GM12874 (cell line): ENCODE data around the gene RPRD1A.

Experiments used
- TF ChIP-seq, protein P1 (sequence below): IDR thresholded peaks from 2 replicates; pipeline ENCODE4 v1.5.1; 2011; ENCODE audit warnings: low read depth, mild to moderate bottlenecking, control low read depth, low read length, moderate library complexity; ENCODE audit not compliant: insufficient read depth

Gene RPRD1A

GRCh38 chr18:36107477-36107876, 40.1 kb upstream of the RPRD1A start:
- TF ChIP-seq, protein P1, sequence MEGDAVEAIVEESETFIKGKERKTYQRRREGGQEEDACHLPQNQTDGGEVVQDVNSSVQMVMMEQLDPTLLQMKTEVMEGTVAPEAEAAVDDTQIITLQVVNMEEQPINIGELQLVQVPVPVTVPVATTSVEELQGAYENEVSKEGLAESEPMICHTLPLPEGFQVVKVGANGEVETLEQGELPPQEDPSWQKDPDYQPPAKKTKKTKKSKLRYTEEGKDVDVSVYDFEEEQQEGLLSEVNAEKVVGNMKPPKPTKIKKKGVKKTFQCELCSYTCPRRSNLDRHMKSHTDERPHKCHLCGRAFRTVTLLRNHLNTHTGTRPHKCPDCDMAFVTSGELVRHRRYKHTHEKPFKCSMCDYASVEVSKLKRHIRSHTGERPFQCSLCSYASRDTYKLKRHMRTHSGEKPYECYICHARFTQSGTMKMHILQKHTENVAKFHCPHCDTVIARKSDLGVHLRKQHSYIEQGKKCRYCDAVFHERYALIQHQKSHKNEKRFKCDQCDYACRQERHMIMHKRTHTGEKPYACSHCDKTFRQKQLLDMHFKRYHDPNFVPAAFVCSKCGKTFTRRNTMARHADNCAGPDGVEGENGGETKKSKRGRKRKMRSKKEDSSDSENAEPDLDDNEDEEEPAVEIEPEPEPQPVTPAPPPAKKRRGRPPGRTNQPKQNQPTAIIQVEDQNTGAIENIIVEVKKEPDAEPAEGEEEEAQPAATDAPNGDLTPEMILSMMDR = no peak

DNA sequence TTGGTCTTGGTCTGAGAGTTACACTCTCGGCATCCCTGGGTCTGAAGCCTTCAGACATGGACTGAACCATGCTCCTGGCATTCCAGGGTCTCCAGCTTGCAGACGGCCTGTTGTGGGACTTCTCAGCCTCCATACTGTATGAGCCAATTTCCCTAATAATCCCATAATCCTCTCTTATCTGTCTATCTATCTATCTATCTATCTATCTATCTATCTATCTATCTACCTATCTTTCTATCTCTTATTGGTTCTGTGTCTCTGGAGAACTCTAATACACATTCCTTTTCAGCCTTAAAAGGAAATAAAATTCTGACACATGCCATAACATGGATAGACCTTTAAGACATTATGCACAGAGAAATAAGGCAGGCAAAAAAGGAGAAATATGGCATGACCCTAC, 37.4 kb upstream of the RPRD1A start:
- TF ChIP-seq, protein P1 = no peak

- TF ChIP-seq, protein P1 = no peak
Observed at GRCh38 chr18:36101943-36102342, 34.6 kb upstream of the RPRD1A start.

GRCh38 chr18:36099311-36099710, 32.0 kb upstream of the RPRD1A start:
- TF ChIP-seq, protein P1 = no peak

DNA sequence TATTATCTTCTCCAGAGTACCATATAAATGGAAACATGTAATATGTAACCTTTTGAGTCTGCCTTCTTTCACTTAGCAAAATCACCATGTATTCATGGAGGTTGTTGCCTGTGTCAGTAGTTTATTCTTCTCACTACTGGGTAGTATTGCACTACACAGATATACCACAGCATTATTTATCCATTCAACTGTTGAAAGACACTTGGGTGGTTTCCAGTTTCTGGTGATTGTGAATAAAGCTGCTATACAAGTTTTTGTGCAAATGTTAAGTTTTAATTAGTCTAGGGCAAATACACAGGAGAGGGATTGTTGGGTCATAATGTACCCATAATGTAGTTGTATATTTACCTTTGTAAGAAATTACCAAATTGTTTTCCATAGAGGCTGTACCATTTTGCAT, 29.6 kb upstream of the RPRD1A start:
- TF ChIP-seq, protein P1 = no peak

- TF ChIP-seq, protein P1 = peak; percentile 27; the same call in 1 of the 2 replicates
Observed at GRCh38 chr18:36095936-36096519, 28.7 kb upstream of the RPRD1A start.

DNA sequence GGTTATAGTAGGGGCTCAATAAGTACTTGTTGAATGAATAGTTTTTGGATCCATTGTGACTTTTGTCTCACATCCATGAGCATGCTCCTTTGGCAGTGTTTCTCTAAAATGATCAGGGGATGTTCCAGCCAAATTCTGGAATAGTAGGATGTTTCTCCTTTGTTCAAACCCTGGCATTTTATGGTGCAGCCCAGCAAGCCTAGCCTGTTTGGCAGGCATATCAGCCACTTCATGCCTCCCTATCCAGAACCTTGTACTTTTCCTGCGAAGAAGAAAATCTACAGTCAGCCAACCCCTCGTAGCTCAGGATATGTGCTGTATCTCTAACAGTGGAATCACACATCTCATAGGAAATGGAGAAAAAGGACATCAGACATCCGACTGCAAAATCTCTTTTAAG, 27.1 kb upstream of the RPRD1A start:
- TF ChIP-seq, protein P1 = no peak
